GM19351 (cell line): ENCODE results near the gene GPR15LG.
A peak's percentile ranks its signal among the peaks of the same experiment; 100 is the strongest.

ENCODE experiments used
- ATAC-seq: cut with Tn5 transposase; IDR thresholded peaks from one replicate; pipeline ENCODE4 v1.9.1; 2021; ENCODE audit warnings: mild to moderate bottlenecking, moderate library complexity; ENCODE audit not compliant: unreplicated experiment

The GPR15LG gene

DNA sequence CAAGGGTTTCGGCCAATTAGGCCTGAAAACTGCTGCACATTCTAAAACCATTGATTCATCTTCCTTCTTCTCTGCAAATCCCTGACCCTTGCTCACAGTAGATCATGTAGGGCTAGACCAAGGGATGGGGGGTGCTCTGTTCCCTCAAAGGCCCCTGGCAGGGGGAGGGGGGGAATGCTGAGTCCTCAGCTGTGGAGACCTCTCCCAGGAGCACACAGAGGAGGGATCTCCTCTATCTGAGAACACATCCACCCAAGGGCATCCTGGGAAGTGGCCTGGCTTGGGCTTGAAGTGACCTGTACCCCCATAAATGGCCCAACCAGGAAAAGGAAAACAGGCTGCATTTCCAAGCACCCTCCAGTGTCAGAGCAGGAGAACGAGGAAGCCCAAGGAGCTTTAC lies 19.7 kb downstream of the GPR15LG start:
- no peak for ATAC-seq

DNA sequence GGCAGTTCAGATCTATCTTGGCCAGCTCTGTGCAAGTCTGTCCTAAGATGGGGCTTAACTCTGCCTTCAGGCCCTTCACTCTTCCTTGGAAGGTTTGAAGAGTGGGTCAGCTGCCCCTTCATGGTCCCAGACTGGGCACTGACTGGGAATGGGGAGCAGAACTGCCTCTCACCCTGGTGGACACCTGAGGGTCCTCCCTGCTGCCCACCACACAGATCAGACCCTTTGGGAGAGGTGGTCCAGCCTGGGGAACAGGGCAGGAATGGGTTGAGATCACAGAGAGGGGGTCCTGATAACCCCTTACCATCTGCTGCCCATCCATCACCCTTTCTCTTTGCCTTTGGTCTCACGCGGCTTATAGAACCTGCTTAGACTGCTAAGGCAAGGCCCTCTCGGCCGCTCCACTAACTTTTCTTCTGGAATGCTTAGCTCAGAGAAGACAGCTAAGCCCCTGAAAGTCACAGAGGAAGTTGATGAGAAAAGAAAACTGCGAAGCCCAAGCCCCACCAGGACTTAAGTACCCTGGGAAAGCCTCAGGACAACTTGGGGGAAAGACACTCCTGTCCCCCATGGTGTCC lies 20.3 kb downstream of the GPR15LG start:
- peak; percentile 19 for ATAC-seq

GRCh38 chr10:84194424-84195043 lies 20.9 kb downstream of the GPR15LG start, which contains the start of gene CDHR1:
Gene CDHR1 (plus strand): TSS chr10:84194537. CDS start chr10:84194761, 224 bp downstream.
- ATAC-seq = peak; percentile 90

DNA sequence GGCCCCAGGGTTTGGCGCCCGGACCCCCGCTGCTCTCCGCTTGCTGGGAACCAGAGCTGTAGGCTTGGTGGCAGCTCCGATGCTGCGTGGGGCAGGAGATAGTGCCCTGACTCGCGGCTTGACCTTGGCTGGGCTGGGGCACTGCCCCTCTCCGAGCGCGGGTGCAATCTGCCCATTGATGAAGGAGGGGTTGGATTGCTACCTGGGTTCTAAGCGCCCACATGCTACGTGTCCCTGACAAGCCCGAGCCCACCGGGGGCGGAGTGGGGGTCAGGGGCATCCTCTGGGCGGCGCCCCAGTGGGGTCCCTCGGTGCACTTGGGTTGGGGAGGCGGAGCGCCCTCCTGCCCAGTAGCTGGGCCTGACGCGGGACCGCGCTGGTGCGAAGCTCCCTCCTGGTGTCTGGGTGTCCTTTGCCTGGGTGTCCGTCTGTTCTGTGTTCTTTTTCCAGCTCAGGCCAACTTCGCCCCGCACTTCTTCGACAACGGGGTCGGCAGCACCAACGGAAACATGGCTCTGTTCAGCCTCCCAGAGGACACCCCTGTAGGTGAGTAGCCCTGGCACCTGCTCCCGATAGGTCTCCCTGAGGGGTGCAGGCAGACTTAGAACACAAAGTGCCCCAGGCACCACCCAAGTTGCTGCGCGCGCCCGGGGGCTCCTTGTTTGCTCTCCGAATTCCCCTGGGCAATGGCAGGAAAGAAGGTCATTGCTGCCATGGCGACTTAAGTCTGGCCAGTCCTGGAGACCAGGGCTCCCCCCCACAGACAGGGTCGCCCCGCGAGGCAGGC lies 21.6 kb downstream of the GPR15LG start:
- no peak for ATAC-seq

GRCh38 chr10:84196083-84196482 lies 22.5 kb downstream of the GPR15LG start:
- no peak for ATAC-seq

- ATAC-seq = no peak
Observed at GRCh38 chr10:84196941-84197340, 23.3 kb downstream of the GPR15LG start.

DNA sequence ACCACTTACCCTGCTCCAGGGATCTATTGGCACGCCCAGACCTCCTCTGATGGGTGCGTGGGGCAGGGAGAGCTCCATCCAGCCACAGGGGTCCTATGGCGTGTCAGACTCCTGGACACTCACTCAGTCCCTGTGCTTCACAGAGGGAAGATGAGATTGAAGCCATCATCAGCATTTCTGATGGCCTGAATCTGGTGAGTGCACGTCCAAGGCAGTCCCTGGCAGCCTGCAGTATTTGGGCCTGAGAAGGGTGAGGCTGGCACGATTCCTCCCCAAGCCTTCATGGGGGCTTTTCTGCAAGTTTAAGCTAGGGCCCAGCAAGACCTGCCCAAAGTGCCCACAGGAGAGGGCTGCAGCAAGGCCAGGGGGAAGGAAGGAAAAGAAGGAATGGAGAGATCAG lies 24.0 kb downstream of the GPR15LG start:
- no peak for ATAC-seq

- ATAC-seq = no peak
Observed at GRCh38 chr10:84198206-84198915, 24.8 kb downstream of the GPR15LG start.

GRCh38 chr10:84200537-84201243 lies 27.1 kb downstream of the GPR15LG start:
- ATAC-seq = no peak

DNA sequence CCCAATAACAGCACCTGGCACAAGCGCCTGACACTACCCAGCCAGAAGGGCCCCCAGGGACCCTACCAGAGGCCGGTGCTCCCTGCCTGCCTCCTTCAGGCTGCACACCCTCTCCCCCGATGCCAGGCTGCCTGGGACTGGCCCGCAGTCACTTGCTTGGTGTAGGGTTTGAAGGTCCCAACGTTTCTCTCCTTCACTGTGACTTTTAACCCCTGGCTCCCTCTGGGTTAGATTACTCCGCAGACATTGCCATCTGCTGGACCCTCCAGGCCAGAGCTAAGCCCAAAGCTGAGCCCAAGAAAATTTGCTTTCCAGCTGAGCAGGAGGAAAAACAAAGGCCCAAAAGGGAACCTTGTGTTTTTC lies 27.6 kb downstream of the GPR15LG start:
- ATAC-seq = no peak

GRCh38 chr10:84201682-84202081 lies 28.1 kb downstream of the GPR15LG start:
- no peak for ATAC-seq

DNA sequence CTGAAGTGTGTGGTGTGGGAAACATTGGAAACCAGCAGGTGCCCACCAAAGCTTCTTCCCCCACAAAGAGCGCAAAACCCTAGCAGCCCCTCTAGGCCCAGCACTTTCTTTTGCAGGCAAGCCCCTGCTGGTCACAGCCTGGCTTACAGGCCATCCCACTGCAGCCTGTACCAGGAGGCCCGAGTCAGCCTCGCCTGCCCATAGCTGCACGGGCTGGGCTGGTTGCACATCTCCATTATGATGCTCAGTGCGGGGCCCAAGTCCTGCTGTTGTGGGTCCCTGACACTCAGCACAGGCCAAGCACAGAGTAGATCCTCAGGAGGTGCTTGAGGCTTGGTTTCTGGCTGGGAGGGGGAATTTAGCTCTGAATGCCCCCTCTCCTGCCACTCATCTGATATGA lies 28.7 kb downstream of the GPR15LG start:
- ATAC-seq = no peak

- peak; percentile 79 for ATAC-seq
Observed at GRCh38 chr10:84204122-84204521, 30.5 kb downstream of the GPR15LG start.

- ATAC-seq = no peak
Observed at GRCh38 chr10:84204610-84205009, 31.0 kb downstream of the GPR15LG start.

DNA sequence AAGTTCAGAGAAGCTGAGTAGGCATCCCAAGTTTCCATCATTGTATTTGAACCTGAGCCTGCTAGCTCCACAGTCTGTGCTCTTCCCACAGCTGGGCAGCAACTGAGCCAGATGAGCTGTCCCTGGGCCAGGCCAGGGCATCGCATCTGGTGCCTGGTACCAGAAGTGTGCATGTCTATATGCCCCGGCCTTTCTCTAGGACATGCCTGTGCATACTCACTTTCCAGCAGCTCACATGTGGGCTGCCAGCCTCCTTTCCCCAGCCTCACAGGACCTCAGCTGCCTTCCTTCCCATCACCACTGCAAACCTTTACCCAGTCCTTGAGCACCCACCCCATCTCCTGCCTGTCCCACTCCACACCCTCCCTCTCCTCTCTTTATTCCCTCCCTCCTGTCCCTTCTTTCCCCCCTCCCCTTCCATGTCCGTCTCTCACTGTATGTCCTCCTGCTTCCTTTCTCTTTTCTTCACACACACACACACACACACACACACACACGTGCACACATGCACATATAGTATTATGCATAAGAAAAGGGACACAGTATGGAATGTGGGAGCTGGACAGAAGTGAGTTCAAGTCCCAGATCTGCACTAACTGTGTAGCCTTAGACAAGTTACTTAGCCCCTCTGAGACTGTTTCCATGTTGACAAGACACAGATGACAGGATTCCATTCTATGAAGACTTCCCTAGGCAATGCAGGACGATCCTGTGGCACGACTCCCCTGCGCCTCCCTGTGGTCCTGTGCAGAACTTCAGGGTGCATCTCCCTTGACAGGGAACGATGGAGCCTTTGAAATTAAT lies 31.6 kb downstream of the GPR15LG start:
- peak; percentile 76 for ATAC-seq

DNA sequence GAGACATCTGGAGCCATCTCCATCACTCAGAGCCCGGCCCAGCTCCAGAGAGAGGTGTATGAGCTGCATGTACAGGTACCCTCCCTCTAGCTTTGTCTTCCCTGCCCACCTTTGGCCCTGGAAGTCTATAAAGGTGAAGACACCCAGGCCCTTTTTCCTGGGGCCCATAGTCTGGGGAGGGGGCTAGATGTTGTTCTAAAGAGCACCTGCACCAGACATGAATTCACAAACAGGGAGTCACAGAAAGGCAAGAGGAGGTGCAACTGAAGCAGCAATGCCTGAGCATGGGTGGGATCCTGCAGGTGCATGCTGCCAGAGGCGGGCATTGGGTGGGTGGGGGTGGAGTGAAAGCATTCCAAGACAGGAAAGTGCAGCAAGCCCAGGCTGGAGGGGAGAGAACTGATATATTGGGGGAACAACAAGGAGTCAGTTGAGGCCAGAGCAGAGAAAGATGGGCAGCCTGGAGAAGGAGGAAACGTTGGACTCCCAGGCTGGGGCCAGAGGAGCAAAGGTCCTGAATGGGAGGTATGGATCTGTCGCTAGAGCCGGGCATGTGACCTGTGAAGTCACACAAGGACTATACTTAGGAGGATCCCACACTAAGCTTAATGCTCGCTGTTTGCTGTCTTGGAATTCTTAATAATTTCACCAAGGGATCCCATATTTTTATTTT lies 32.4 kb downstream of the GPR15LG start:
- ATAC-seq = no peak

- ATAC-seq = no peak
Observed at GRCh38 chr10:84208023-84208422, 34.4 kb downstream of the GPR15LG start.

- no peak for ATAC-seq
Observed at GRCh38 chr10:84211566-84211965, 38.0 kb downstream of the GPR15LG start.

- ATAC-seq = no peak
Observed at GRCh38 chr10:84212014-84212413, 38.4 kb downstream of the GPR15LG start.

DNA sequence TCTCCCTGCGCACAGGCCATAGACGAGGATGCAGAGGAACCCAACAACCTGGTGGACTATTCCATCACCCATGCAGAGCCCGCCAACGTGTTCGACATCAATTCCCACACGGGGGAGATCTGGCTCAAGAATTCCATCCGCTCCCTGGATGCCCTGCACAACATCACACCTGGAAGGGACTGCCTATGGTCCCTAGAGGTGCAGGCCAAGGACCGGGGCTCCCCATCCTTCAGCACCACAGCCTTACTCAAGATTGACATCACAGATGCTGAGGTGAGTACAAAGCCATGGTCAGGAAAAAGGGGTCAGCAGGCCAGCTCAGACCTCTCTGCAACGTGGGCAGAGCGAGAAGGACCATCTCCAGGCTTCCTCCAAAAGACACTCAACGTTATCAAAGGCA lies 39.5 kb downstream of the GPR15LG start:
- no peak for ATAC-seq
